Sigmoid colon (tissue), 7 donors: Measurements from ENCODE around the gene SLC16A12. TPM values are rescaled to one million over a fixed set of nuclear protein-coding genes. Genes with fewer than 3 reads are reported as not detected.
A peak's percentile ranks its signal among the peaks of the same experiment; 100 is the strongest.

Experiments
- DNase-seq: peaks from one replicate; pipeline ENCODE4 v3.0.0-alpha.2; 2019
- H3K27ac ChIP-seq, 4 donors: fragments of 200-600 bp; sonication (generic); one replicate each; pipeline ENCODE4 v1.5.1; 2016 to 2019; ENCODE audit warnings: mild to moderate bottlenecking in 1 of 4
- H3K27me3 ChIP-seq, 3 donors: fragments of 200-600 bp; sonication (generic); one replicate each; pipeline ENCODE4 v1.5.1; 2019; ENCODE audit warnings: mild to moderate bottlenecking in 1 of 3
- H3K36me3 ChIP-seq, 4 donors: fragments of 200-600 bp; sonication (generic); one replicate each; pipeline ENCODE4 v1.5.1; 2016 to 2019
- H3K4me1 ChIP-seq, 4 donors: fragments of 200-600 bp; sonication (generic); one replicate each; pipeline ENCODE4 v1.5.1; 2017 to 2019
- H3K4me3 ChIP-seq, 4 donors: fragments of 200-600 bp; sonication (generic); one replicate each; pipeline ENCODE4 v1.5.1; 2017 to 2019; ENCODE audit warnings: mild to moderate bottlenecking in 2 of 4, moderate library complexity in 1 of 4
- H3K9me3 ChIP-seq, 4 donors: fragments of 200-600 bp in 3 of 4; sonication (generic) in 3 of 4; one replicate each; pipeline versions ENCODE4 v1.5.1 to v1.6.1; 2013 to 2019
- EP300 ChIP-seq, 4 donors: sonication (generic); formaldehyde crosslinking; IDR thresholded peaks; one replicate each; pipeline ENCODE4 v1.6.1; 2017; ENCODE audit warnings: antibody characterized with exemption in 4 of 4
- POLR2A ChIP-seq, 2 donors: fragments of 450-650 bp; IDR thresholded peaks; one replicate each; pipeline ENCODE4 v1.6.1; 2016; ENCODE audit warnings: antibody characterized with exemption in 2 of 2, mild to moderate bottlenecking in 2 of 2, moderate library complexity in 2 of 2
- POLR2AphosphoS5 ChIP-seq, 4 donors: sonication (generic); formaldehyde crosslinking; IDR thresholded peaks; one replicate each; pipeline ENCODE4 v1.6.1; 2017; ENCODE audit warnings: antibody characterized with exemption in 4 of 4
- WGBS, 2 donors: extraction: QIAGEN DNeasy Blood & Tissue Kit; methylation state at CpG; one replicate each; pipeline ENCODE4 v1.1.7; 2013; 5-methylcytosine and 5-hydroxymethylcytosine counted together
- intact Hi-C: fragments of 100-400 bp; cut with DNase I; formaldehyde crosslinking; loops from one replicate; pipeline ENCODE4 v1.15.1; 2023
- polyA plus RNA-seq, 3 donors: library from polyadenylated mRNA; stranded (reverse); fragments of 200-250 nt; gene quantifications; one replicate each; pipeline ENCODE4 v1.2.3, GENCODE V29; 2013
- total RNA-seq, 4 donors: library from RNA; depleted of rRNA; stranded (reverse); fragments of >200 nt; gene quantifications; one replicate each; pipeline ENCODE4 v1.1.0, GENCODE V29; 2016
- TF ChIP-seq, protein P1 (sequence below), 4 experiments: fragments of 450-650 bp in 3 of 4; fragments of 200-600 bp in 1 of 4; IDR thresholded peaks; one replicate each; pipeline ENCODE4 v1.5.1; 2016 to 2019; ENCODE audit warnings: antibody characterized with exemption in 4 of 4, mild to moderate bottlenecking in 3 of 4, moderate library complexity in 2 of 4
- donor health status: healthy with polysubstance abuse.
- donor health status: Bipolar disorder and iron deficiency.
- donor health status: healthy.

SLC16A12 gene
- total and polyA plus RNA-seq, 7 donors: 0.13 to 3.9 (median 1.3) TPM; not detected in 1

DNA sequence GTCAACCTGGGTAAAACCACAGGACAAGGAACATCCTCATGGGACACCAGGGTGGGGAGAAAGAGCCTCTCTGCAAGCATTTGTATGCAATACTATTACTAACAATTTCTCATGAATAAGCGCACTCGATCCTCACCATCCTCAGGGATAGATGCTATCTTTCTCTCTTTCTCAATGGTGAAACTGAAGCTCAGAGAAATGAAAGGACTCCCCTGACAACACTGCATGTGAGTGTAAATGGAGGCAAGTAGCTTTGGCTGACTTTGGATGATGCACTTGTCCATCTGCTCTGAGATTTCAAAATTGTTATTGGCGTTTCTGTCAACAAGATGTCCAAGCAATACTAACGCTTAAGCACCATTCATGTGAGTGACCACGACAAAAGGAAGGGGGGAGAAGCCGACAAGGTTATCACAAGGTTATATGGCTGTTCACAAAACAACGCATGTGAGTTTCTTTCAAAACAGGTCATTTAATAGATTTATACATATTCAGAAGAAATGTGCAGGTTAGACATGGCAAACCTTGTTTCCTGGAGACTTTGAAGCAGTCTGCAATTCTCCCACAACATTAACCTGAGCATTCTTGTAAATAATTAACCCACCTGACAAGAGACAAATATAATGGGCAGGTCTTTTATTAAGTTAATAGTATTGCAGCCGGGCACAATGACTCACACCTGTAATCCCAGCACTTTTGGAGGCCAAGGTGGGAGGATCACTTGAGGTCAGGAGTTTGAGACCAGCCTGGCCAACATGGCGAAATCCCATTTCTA, 67.0 kb downstream of the SLC16A12 start:
- Histone ChIP-seq H3K9me3 (no peaks in the 10 kb centered on the region), H3K4me3 (no peak overlapping the region), H3K4me1 (peaks cover 0 to 14% (median 4%) of the 10 kb centered on the region in 4 donors), H3K36me3 (no peaks in the 10 kb centered on the region), H3K27ac (no peak overlapping the region), H3K27me3 (no peaks in the 10 kb centered on the region)
- DNase-seq: no peak
- intact Hi-C loops: no loop called here
- TF ChIP-seq POLR2AphosphoS5 (IDR thresholded peaks at IDR 0.05) (no peak), POLR2A (IDR thresholded peaks at IDR 0.05) (no peak), EP300 (IDR thresholded peaks at IDR 0.05) (no peak)
- TF ChIP-seq, protein P1, sequence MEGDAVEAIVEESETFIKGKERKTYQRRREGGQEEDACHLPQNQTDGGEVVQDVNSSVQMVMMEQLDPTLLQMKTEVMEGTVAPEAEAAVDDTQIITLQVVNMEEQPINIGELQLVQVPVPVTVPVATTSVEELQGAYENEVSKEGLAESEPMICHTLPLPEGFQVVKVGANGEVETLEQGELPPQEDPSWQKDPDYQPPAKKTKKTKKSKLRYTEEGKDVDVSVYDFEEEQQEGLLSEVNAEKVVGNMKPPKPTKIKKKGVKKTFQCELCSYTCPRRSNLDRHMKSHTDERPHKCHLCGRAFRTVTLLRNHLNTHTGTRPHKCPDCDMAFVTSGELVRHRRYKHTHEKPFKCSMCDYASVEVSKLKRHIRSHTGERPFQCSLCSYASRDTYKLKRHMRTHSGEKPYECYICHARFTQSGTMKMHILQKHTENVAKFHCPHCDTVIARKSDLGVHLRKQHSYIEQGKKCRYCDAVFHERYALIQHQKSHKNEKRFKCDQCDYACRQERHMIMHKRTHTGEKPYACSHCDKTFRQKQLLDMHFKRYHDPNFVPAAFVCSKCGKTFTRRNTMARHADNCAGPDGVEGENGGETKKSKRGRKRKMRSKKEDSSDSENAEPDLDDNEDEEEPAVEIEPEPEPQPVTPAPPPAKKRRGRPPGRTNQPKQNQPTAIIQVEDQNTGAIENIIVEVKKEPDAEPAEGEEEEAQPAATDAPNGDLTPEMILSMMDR (IDR thresholded peaks at IDR 0.05): no peak
- 67 to 82% methylated on average over 9 of the region's 9 CpGs for WGBS, 2 donors

DNA sequence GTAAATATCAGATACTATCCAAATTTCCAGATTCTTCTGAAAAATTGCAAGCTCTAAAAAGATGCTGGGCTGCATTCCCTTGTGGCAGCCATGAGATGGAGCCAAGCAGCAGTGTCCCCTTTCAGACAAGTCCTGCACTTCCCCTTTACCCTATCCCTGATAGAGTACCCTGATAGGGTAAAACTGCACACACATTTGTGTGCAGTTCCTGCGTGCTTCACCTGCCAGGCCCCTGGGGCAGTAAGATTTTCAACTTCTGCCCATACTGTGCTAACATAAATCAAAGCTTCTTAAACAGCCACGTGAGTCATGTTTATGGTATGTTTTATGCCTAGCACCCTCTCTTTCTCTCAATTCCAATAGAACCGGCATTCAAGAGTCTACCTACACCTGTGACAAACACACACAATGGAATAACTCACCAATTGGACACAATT, 68.8 kb downstream of the SLC16A12 start:
- no peaks in the 10 kb centered on the region for H3K36me3 ChIP-seq
- TF ChIP-seq, protein P1 (IDR thresholded peaks at IDR 0.05): peak in 2 of 4 experiments; percentile 18 to 28
- TF ChIP-seq POLR2AphosphoS5 (IDR thresholded peaks at IDR 0.05): no peak
- H3K27me3 ChIP-seq: no peaks in the 10 kb centered on the region
- H3K9me3 ChIP-seq: no peaks in the 10 kb centered on the region
- peaks cover 0 to 14% (median 4%) of the 10 kb centered on the region in 4 donors for H3K4me1 ChIP-seq
- intact Hi-C loops: no loop called here
- WGBS, 2 donors: 6 to 33% methylated on average over 3 of the region's 3 CpGs
- no peak overlapping the region for H3K4me3 ChIP-seq
- no peak overlapping the region for H3K27ac ChIP-seq
- DNase-seq: no peak

DNA sequence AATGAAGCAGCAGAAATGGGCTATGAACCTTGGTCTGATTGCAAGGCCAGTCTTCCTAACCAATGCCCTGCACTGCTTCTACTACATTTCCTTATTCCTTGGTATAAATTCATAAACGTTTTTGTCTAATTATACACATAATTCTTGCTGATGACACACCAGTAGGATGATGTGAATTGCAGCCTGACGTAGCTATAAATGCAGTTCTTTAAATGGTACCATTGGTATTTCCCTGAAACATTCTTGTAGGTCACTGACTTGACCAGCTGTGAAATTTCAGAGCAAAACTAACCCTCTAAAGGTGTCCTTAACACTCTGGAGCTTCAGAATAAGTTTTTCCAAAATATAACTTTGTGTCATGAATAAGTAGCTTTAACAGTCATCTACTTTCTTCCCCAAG, 70.2 kb downstream of the SLC16A12 start:
- Histone ChIP-seq H3K4me3 (no peak overlapping the region), H3K27me3 (no peaks in the 10 kb centered on the region), H3K36me3 (no peaks in the 10 kb centered on the region), H3K9me3 (no peaks in the 10 kb centered on the region), H3K4me1 (peaks cover 0 to 14% (median 4%) of the 10 kb centered on the region in 4 donors), H3K27ac (no peak overlapping the region)
- no peak for TF ChIP-seq POLR2AphosphoS5 (IDR thresholded peaks at IDR 0.05)
- no peak for TF ChIP-seq EP300 (IDR thresholded peaks at IDR 0.05)
- 44 to 65% methylated on average over 2 of the region's 2 CpGs for WGBS, 2 donors
- intact Hi-C loops: no loop called here
- DNase-seq: no peak

DNA sequence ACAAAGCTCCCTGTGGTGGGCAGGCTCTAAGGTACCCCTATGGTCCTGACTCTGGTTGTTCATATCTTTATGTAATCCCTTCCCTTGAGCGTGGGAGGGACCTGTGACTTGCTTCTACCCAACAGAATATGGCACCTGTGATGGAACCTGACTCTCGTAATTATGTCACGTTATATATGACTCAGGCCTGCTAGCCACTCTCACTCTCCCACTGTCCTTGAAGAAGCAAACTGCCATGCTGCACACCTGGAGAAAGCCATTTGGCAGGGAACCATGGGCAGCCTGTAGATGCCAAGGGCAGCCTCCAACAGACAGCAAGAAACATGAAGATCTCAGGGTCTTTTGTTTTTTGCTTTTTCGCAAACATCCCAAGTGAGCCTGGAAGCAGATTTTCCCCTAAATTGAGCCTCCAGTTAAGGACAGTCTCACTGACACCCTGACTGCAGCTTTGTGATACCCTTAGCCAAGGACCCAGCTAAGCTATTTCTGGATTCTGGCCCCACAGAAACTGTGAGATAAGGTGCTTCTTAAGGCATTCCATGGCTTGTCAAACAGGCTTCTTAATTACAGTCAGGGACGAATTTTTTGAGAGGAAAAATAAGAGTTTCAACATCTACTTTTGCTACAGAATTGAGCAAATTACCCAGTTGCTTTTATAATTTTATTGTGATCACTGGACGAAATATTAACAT, 71.4 kb downstream of the SLC16A12 start:
- intact Hi-C loops: no loop called here
- H3K4me1 ChIP-seq: peaks cover 0 to 14% (median 4%) of the 10 kb centered on the region in 4 donors
- H3K36me3 ChIP-seq: no peaks in the 10 kb centered on the region
- no peak overlapping the region for H3K27ac ChIP-seq
- H3K27me3 ChIP-seq: no peaks in the 10 kb centered on the region
- H3K4me3 ChIP-seq: no peak overlapping the region
- TF ChIP-seq POLR2A (IDR thresholded peaks at IDR 0.05) (no peak), POLR2AphosphoS5 (IDR thresholded peaks at IDR 0.05) (no peak), EP300 (IDR thresholded peaks at IDR 0.05) (no peak)
- TF ChIP-seq, protein P1 (IDR thresholded peaks at IDR 0.05): no peak
- H3K9me3 ChIP-seq: no peaks in the 10 kb centered on the region
- 91 to 93% methylated on average over 6 of the region's 6 CpGs for WGBS, 2 donors
- no peak for DNase-seq

DNA sequence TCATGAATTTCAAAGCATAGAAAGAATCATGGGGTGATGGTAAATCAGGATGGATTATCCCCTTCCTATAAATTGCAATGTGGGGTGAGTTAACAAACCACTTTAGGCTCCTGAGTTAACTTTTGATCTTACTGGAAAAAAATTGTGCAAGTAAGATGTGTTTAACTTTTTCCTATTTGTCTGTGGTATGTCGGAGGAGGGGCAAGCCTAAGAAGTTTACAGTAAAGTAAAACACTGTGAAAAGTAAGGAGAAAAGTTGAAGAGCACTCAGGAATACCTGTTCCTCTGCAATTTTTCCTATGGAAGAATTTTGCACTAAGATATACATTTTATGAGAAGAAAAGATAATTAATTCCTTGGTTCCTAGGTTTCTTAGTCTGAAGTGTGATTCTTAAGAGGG, 76.6 kb downstream of the SLC16A12 start:
- no peak for TF ChIP-seq POLR2AphosphoS5 (IDR thresholded peaks at IDR 0.05)
- no peak for TF ChIP-seq EP300 (IDR thresholded peaks at IDR 0.05)
- TF ChIP-seq POLR2A (IDR thresholded peaks at IDR 0.05): no peak
- no peak overlapping the region for H3K4me3 ChIP-seq
- no peak for DNase-seq
- H3K36me3 ChIP-seq: no peaks in the 10 kb centered on the region
- no peak overlapping the region for H3K27ac ChIP-seq
- no peaks in the 10 kb centered on the region for H3K27me3 ChIP-seq
- 83 to 86% methylated on average over 1 of the region's 1 CpG for WGBS, 2 donors
- no peaks in the 10 kb centered on the region for H3K9me3 ChIP-seq
- intact Hi-C loops: no loop called here
- no peaks in the 10 kb centered on the region for H3K4me1 ChIP-seq
